NAMALWA (cell line): ENCODE data around the gene GJB5.
A peak's percentile ranks its signal among the peaks of the same experiment; 100 is the strongest.
"Not testable (repeated sequence)": the region's sequence is repeated elsewhere in the genome, so short reads cannot be mapped to it uniquely, and the experiment has no call there.

Source experiments
- DNase-seq: peaks from one replicate; pipeline ENCODE4 v3.0.0-alpha.2; 2015; ENCODE audit warnings: low spot score

The GJB5 gene

DNA sequence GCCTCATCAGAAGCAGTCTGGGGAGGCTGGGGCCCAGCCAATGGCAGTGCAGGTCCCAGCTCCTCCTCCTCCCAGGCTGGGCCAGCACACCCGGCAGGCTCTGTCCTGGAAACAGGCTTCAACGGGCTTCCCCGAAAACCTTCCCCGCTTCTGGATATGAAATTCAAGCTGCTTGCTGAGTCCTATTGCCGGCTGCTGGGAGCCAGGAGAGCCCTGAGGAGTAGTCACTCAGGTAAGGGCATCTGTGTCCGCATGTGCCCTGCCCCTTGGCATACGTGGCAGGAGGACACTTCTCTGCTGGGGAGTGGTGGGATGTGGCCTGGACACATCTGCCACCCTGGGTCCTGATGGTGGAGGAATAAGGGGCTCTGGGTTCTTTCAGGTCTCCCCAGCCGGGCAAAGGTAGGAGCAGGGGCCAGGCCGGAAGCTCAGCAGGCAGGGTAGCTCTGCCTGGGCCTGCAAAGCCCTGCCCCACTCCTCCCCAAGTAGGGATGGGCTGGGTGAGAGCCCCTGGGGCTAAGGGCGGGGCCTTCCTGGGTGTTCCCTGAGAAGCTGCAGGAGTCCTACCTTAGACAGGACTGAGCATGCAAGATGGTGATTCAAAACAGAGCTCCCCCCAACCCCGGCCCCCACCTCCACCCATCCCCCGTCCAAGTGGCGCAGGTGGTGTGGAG lies at the start of gene GJB5:
Gene GJB5, plus strand, starts transcription at position 84 of the 674 bp plus-strand sequence. CDS start 2,284 bp downstream, outside the sequence.
- no peak for DNase-seq

DNA sequence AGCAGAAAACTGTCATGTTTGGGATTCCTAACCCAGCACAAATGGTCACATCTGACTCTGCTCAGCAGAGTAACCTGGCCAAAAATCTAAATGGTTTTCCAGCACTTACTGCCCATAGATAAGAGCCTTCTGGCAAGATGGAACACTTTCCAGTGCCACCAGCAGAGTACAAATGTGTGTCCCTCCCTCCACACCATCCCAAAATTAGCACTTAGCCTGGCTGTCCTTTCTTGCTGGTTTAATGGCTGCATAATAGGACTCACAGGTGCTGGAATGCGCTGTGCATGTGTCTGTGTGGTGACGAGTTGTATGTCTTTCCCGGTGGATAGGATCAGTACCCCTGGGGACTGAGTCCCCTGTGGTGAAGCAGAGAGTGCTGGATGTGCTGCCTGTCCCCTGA lies 49.8 kb upstream of the GJB5 start:
- DNase-seq = no peak

DNA sequence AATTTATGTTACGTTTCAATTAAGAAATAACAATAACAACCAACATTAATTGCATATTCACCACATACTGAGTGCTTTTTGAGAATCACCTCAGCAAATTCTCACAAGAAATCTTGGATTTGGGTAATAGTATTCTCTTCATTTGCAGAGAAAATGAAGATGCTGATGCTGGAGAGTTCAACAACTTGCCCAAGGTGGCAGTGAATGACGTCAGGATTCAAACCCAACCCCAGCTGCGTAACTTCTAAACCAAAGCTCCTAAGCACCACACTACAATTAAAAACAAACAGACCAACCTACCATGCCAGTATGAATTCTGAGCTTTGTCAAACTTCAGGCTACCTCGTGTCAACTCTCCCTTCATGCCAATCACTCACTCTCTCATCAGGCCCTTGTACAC lies 46.7 kb upstream of the GJB5 start:
- DNase-seq = no peak

DNA sequence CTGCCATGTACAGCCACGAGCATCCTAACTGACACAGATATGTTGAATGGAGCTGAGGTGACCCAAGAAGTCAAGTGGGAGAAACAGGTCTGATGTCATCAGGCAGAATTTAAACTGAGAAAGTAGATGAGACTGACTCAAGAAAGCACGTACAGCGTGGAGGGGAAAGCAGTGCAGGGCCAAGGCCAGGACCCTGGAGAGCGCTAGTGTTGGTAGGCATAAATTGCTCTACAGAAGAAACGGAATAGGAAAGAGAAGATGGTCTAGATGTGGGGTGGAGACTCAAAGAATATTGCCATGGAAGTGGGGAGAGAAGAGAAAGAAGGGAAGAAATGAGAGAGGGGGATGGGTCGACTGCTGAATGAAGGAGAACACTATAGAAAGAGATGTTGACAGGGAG lies 45.3 kb upstream of the GJB5 start:
- DNase-seq = peak; percentile 15

DNA sequence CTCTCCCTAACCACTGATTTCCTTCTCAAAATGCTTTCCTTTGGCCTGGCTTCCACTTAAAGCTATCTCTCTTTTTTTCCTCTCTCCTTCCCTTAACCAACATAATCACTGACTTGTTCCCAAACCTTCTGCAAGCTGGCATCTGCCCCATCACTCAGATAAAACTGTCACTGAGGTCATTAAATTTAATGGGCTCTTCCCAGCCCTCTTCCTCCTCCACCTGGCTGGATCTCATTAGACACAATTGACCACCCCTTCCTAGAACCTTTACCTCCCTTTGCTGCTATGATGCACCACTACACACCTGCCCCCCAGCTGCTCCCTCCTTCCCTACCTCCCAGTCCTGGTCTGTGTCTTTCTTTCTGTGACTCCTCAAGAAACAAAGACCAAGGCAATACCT lies 44.0 kb upstream of the GJB5 start:
- DNase-seq = no peak

DNA sequence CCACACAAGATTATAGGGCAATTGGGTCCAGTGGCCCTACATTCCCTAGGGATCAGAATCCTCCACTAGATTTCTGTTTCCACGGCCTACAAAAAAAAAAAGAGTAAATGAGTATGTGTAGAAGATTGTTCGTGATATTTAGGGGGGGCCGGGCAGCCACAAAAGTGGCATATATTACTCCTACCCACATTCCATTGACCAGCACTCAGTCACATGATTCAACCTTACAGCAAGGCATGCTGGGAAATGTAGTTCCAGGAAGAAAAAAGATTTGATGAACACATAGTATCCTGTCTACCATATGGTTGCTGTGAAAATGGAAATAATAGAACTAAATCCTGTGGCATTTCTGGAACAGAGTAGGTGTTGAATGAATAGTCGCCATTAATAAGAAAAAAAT lies 43.4 kb upstream of the GJB5 start:
- peak; percentile 44 for DNase-seq

DNA sequence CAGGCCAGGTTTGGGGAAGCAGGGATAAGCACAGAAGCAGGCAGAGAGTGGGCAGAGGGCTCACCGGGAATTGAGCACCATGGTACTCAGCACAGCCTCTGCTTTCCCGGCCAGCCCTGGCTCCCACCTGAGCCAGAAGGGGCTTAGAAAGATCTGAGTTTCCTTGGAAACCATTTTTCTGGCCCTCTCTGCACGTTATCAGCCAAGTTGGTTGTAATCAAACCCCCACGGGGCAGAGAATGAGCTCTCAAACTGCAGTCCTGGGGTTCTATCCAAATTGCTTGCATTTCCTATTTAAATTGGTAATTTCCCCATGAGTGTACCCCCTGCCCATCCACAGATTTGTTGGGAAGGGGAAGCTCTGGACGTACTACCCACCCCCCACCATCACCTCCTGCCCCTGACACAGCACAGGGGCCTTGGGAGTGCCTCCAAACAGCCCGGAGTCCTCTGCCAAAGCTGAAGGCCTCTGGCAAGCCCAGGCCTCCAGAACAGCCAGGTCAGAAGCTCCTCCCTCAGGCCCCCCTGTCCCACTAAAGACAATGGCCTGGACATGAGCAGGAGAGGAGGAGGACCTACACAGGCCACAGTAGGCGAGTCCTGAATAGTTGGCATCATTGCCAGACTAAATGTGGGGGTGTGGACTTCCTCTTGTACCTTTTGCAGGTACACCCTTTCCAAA lies 42.7 kb upstream of the GJB5 start:
- DNase-seq = no peak

DNA sequence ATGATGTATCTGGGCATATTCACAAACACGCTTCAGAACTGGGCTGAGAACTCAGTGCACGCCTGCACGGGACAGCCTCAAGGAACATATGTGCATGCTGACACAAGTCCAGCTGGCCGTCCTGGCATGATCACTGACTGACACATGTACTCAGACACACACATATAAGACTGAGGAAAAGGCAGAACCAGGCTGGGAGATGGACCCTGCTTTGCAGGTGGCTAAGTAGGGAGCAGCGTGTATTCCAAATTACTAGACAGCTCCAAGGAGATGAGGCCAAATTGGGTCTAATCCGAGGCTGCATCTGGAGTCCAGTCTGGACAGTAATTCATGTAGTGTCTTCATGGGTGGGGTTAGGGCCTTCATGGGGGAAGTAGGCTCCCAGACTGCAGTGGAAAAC lies 41.4 kb upstream of the GJB5 start:
- no peak for DNase-seq

DNA sequence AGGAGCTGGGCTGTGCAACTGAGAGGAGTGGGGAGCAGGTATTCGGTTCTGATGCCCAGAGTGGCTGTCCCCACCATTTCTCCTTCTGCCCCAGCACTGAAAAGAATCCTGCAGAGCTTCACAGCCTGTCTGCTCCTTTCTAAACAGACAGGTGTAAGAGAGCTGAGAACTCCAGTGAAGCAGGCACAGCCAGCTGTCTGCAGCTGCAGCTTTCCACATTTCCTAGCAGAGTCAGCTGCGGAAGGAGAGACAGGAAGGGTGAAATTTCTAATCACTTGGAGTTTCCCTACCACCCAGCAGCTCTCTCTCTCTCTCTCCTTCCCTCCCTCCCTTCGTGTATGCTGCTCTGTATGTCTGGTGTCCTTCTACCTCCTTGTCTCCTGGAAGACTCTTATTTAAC lies 40.5 kb upstream of the GJB5 start:
- no peak for DNase-seq

DNA sequence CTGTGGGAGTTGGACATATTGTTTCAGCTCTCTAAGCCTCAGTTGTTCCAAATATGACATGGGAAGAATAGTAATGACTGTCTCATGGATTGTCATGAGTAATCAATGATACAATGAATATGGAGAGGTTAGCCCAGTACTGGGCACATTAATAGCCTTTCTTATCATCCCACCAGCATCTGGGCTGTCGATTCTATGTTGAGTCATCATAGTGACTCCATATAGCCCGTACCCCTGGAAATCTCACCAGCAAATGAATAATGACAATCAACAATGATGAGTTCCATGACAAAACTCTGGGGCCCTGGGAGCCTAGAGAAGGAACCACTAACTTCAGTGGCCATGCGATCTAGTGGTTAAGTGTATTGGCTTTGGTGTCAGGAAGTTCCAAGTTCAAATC lies 39.7 kb upstream of the GJB5 start:
- no peak for DNase-seq

DNA sequence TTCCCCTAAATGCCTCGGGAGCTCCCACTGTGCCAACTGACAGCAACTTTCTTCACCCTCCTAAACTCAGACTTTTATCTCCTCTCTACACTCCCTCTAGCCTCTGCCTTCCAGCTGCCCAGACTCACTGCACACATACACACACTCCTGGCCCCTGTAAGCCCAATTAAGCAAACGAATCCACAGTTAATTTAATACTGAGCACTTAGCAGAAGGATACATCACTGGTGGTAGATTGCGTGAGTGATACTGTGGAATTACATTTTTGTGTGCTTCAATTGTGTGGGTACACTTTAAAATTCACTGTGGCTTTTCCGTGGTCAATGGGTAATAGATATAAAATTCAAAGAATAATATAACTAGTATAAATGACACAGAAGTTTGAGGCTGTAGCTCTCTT lies 33.6 kb upstream of the GJB5 start:
- no peak for DNase-seq

DNA sequence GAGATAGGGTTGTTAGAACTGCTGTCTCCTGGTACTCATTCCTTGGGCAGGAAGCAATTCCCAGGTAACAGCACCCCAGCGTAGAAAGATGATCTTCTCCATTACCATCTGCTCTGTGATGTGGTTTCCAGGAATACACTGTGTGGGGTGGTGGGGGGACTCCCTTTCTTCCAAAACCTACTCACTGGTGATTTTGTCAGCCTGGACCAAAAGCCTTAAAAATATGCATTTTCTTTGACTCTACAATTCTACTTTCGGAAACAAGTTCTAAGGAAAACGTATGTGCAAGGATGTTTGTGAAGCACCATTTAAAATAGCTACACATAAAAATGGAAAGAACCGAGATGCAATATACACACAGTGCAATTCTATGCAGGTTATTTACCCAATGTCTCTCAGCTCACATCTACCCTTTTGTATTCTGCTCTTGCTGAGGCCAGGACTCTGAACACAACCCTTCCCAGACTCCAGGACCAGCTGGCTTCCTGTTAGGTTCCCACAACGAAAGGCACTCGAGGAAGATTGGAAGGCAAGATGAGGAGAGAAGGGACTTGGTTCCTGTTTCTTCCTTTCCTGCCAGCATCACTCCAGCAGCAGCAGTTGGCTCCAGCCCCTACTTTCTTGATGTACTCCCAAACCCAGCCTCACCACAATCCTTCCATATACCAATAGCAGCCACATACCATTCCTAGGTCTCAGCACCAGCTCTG lies 33.0 kb upstream of the GJB5 start:
- DNase-seq = no peak

DNA sequence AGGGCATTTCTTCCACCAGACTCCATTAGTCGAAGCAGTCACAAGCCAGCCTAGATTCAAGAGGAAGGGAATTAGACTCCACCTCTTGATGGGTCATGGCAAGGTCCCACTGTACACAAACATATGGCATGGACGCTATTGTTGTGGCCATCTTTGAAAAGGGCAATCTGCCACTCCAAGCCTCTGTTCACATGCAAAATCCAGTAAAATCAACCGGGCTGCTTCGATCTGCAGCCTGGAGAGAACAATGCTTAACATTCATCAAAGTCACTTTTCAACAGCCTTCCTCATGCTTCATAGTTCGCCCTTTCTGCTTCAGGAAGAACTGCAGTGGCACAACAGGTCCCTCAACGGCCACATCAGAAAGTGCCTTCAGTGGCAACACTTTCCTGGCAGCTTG lies 28.0 kb upstream of the GJB5 start:
- no peak for DNase-seq

DNA sequence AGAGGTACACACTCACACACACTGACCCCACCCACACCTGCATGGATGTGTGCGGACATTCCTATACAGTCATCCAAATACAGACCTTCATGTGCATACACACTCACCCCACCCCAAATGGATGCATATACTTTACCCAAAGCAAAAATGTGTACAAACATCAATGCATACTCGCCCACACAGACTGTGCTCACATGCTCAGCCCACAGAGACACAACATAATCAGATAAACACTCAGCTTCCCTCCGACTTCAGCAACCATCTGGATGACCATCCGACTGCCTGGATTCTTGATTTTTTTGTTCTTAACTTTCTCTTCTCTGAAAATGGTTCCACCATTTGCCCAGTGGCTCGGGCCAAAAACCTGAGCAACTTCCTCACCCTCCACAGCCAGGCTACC lies 24.4 kb upstream of the GJB5 start:
- no peak for DNase-seq

DNA sequence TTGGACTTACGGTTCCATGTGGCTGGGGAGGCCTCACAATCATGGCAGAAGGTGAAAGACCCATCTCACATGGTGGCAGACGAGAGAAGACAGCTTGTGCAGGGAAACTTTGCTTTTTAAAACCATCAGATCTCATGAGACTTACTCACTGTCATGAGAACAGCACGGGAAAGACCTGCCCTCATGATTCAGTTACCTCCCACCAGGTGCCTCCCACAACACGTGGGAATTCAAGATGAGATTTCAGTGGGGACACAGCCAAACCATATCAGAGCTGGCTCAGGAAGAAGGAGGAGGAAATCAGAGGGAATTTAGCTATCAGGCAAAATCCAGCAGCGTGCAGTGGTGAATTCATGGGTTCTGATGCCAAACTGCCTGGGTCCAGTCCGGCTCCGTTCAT lies 22.0 kb upstream of the GJB5 start:
- not testable (repeated sequence) for DNase-seq

DNA sequence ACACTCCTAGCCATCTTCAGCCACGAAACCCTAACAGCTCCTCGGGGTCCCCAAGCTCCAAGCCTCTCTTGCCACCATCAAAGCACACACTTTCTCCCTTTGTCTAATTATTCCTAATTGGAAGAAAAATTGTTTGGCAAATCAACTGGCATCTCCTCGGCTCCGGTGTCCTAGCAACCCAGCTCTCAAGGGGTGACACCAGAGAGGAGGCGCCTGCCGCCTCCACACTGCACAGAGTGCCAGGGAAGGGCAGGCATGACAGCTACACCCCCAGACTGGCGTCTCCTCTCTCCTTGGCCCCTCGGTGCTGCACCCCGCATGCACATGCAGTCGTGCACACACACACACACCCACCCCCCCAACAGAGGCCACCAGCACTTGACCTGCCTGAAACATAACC lies 18.2 kb upstream of the GJB5 start:
- no peak for DNase-seq

DNA sequence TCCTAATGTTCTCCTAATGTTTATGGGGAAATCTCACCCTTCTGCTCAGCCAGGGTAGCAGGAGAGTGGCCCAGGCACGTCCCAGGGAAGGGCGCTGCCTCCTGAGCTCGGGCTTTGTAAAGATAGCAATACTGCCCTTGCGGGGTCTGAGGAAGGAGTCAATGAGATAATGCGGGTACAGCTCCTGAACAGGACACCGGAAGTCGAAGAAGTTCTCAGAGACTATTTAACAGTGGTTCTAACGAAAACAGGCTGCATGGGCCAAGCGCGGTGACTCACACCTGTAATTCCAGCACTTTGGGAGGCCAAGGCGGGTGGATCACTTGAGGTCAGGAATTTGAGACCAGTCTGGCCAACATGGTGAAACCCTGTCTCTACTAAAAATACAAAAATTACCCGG lies 17.6 kb upstream of the GJB5 start:
- not testable (repeated sequence) for DNase-seq

DNA sequence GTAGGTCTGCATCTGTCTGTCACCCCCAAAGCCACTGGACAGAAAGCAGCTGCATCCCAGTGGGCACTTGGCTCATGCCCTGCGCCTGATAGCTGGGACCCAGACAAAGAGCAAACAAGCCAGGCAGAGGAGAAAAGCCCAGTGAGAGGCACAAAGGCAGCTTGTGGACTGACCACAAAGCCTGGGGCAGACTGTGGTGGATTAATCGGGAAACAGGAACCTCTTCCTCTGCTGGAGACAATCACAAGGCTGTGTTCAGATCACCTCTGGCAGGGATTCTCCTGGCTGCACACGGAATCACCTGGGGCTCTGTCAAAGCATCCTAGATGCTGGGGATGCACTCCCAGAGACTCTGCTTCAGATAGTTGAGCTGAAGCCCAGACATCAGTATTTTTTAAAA lies 15.2 kb upstream of the GJB5 start:
- DNase-seq = no peak

DNA sequence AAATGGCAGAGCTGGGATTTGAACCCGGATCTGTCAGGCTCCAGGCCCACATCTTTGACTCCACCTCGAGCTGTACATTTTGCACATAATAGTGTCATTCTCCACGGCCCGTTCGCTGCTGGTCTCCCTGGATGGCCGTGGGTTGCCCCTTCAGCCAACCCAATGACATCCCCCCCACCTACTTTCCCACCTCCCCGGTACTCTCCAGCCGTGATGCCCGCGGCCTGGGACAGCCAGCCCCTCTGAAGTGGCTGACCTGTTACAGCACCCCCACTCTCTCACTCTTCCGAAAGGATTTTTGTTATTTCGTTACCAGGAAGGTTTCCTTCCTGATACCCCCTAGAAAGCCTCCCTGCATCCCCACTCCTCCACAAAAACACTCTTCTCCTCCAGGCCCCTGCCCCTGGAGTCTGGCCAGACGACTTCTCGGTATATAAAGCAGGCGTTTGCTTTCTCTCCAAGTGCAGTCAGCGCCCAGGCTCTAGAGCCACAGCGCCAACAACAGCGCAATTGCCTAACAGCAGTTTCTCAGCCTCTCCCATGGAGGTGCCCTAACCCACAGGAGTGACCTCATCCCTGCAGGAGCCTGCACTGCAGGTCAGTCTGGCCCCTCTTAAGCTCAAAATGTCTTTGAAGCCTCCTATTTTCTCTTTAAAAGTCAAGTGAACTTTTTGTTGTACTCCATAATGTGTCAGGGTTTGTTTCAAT lies 14.5 kb upstream of the GJB5 start:
- DNase-seq = no peak

DNA sequence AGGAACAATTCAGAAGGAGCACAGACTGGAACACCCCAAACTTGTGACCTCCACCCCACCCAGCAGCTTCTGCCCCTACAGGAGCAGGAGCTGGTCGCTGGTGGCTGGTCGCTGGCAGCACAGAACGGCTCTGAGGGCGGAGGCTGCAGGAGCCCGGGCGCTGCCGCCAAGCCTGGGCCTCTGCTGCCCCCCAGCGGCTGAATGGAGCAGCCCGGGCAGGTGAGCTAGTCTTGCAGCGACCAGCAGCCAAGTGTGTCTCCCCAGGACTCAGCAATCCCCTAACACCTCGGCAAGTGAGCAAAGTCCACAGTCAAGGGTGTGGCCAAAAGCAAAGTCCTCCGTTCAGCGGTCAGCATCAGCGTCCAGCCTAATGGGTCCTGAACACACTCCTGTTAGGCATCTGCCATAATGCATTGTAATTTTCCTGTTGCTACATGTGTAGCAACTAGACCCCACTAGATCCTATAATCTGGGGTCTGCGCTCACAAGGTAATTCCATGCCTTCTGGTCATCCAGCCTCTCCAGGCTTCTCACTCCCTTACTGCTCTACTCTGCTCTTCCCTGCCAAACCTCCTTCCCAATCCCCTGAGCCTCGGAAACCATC lies 12.1 kb upstream of the GJB5 start:
- DNase-seq = peak; percentile 81

DNA sequence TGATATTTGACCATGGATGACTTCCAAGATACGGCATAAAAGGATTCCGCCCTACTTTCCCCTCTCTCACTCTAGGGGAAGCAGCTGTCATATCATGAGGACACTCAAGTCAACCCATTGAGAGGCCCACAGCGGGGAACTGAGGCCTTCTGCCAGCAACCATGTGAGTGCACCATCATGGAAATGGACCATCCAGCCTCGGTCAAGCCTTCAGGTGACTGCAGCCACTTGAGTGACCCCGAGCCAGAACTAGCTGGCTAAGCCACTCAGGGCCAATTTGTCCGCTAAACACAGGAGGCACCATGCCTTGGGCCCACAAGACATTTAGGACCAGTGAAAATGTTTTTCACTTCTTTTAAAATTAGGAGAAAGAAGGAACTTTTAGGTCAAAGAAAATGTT lies 11.1 kb upstream of the GJB5 start:
- DNase-seq = no peak

DNA sequence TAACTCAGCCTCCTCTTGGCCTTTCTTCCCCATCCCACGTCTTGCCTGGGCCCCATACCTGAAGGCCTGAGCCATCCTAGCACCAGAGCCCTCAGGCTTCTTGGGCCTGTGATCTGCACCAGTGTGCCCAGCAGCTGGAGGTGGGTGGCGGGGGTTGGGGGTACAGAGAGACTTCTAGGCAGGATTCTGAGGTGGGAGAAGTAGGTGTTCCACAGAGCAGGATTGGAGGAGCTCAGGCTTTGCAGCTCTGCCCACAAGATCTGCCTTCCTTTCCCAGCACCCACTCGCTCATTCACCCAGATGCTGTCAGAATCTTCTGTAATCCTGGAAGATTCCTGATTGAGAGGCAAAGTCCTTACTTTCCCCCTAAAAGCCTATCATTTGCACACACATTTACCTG lies 10.0 kb upstream of the GJB5 start:
- DNase-seq = no peak
